BE2C (cell line): ENCODE results near the gene FCAR. TPM values are rescaled to one million over a fixed set of nuclear protein-coding genes. Genes with fewer than 3 reads are reported as not detected.
"Not testable (repeated sequence)": the region's sequence is repeated elsewhere in the genome, so short reads cannot be mapped to it uniquely, and the experiment has no call there.

ENCODE experiments used
- DNase-seq: peaks from one replicate; pipeline ENCODE4 v3.0.0-alpha.2; 2020
- H3K27me3 ChIP-seq: fragments of 250-450 bp; sonication (Bioruptor Pico); 2 replicates; pipeline ENCODE4 v1.5.1; 2020; ENCODE audit warnings: mild to moderate bottlenecking
- H3K36me3 ChIP-seq: fragments of 250-450 bp; sonication (Bioruptor Pico); 2 replicates; pipeline ENCODE4 v1.5.1; 2020; ENCODE audit warnings: mild to moderate bottlenecking
- H3K4me1 ChIP-seq: fragments of 250-450 bp; sonication (Bioruptor Pico); 2 replicates; pipeline ENCODE4 v1.5.1; 2020
- H3K4me3 ChIP-seq: 2 replicates; pipeline ENCODE4 v1.5.1; 2011; ENCODE audit warnings: low read depth, low read length
- H3K9me3 ChIP-seq: fragments of 250-450 bp; sonication (Bioruptor Pico); 2 replicates; pipeline ENCODE4 v1.5.1; 2020
- polyA plus RNA-seq: library from polyadenylated mRNA; unstranded; fragments of >200 nt; gene quantifications from one replicate; pipeline ENCODE4 v1.2.1, GENCODE V29; 2012; ENCODE audit warnings: low read depth, missing spikeins; ENCODE audit not compliant: insufficient read length, insufficient read depth
- TF ChIP-seq, protein P1 (sequence below): IDR thresholded peaks from 2 replicates; pipeline ENCODE4 v1.5.1; 2012; ENCODE audit warnings: mild to moderate bottlenecking, low read depth, low read length

FCAR gene
- not detected for polyA plus RNA-seq

DNA sequence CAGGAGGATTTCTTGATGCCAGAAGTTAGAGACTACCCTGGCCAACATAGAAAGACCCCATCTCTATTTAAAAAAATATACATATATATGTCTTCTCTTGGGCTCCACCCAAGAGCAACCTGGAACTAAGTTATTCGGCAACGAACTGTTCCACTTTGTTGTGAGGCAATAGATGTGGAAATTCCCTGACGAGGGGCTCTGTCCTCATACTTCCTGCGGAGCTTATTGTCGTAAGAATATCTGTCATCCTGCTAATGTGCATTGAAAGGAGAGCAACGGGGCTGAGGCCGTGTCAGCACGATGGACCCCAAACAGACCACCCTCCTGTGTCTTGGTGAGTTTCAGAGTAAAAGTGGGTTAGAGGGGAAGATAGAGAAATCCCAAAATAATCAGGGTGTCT is at the start of gene FCAR:
Gene FCAR (plus strand): TSS at position 246 of the 400 bp plus-strand sequence. CDS start 55 bp downstream, at position 301.
- Histone ChIP-seq H3K36me3 (no peaks in the 10 kb centered on the region), H3K4me3 (no peak within 1 kb of the TSS), H3K9me3 (no peaks in the 10 kb centered on the region), H3K4me1 (no peaks in the 10 kb centered on the region), H3K27me3 (peaks cover 30% of the 10 kb centered on the region)
- TF ChIP-seq, protein P1, sequence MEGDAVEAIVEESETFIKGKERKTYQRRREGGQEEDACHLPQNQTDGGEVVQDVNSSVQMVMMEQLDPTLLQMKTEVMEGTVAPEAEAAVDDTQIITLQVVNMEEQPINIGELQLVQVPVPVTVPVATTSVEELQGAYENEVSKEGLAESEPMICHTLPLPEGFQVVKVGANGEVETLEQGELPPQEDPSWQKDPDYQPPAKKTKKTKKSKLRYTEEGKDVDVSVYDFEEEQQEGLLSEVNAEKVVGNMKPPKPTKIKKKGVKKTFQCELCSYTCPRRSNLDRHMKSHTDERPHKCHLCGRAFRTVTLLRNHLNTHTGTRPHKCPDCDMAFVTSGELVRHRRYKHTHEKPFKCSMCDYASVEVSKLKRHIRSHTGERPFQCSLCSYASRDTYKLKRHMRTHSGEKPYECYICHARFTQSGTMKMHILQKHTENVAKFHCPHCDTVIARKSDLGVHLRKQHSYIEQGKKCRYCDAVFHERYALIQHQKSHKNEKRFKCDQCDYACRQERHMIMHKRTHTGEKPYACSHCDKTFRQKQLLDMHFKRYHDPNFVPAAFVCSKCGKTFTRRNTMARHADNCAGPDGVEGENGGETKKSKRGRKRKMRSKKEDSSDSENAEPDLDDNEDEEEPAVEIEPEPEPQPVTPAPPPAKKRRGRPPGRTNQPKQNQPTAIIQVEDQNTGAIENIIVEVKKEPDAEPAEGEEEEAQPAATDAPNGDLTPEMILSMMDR = no peak
- no peak for DNase-seq

DNA sequence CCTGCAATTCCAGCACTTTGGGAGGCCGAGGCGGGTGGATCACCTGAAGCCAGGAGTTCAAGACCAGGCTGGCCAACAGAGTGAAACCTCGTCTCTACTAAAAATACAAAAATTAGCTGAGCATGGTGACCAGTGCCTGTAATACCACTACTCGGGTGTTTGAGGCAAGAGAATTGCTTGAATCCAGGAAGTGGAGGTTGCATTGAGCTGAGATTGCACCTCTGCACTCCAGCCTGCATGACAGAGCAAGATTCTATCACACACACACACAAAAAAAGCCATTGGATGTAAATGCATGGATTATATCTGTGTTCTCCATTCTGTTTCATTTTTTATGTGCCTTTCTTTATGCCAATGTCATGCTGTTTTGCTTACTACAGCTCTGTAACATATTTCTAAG is 49.6 kb upstream of the FCAR start:
- H3K27me3 ChIP-seq, H3K36me3 ChIP-seq, H3K4me3 ChIP-seq, DNase-seq, H3K4me1 ChIP-seq, H3K9me3 ChIP-seq: not testable (repeated sequence)

DNA sequence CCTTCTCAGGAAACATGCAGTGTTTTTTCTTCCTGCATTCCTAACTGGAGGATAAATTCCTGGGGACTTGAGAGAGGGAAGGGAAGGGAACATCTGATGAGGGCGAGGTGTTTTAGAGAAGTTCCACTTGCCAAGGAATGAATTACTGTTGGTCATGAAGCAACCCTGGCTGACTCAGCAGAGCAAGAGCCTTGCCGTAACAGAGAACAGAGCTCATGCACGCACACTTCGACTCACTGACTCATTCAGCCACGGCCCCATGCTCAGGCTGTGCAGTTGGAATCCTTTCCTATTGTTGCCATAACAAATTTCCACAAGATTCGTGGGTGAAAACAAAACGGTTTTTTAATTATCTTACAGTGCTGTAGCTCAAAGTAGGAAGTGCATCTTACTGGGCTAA is 48.7 kb upstream of the FCAR start:
- not testable (repeated sequence) for H3K4me1 ChIP-seq, H3K9me3 ChIP-seq, H3K4me3 ChIP-seq, H3K36me3 ChIP-seq, H3K27me3 ChIP-seq, DNase-seq

DNA sequence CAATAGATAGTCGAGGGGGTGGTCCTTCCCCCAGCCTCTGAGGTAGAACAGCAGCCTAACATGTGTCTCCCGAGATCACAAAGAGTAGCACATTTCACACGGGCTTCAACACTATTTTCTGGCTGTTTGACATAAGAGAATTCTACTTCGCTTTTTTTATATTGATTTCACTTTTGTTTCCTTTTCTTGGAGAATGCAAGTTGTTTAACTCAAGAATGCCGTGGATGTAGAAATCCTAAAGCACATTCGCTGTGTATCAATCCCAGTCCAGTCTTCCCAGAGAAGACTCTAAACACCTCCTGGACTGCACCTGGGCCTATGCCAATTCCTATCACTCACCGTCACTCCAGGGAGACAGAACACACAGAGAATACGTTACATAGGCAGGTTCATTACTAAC is 46.0 kb upstream of the FCAR start:
- H3K9me3 ChIP-seq, H3K4me3 ChIP-seq, H3K27me3 ChIP-seq: not testable (repeated sequence)

DNA sequence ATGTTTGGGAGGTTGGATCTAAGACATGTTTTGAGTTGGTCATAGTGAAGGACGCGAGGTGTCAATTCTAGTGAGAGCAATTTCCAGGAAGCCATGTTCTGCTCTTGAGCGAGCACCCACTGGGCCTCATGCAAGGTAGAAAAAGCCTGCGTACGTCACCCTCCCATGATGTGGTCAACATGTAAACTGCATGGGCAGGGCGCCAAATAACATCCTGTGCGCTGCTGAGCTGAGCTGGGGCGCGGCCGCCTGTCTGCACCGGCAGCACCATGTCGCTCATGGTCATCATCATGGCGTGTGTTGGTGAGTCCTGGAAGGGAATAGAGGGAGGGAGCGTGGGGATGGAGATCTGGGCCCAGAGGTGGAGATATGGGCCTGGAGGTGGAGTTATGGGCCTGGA is 41.5 kb upstream of the FCAR start, which contains the start of gene KIR2DS4:
Gene KIR2DS4 (plus strand): TSS at position 181 of the 400 bp plus-strand sequence.
- not testable (repeated sequence) for H3K9me3 ChIP-seq, H3K36me3 ChIP-seq, H3K4me1 ChIP-seq, DNase-seq, H3K27me3 ChIP-seq, H3K4me3 ChIP-seq

More for the DNA sequence above, 46.0 kb upstream of the FCAR start:
- H3K36me3 ChIP-seq, DNase-seq, H3K4me1 ChIP-seq: not testable (repeated sequence)

DNA sequence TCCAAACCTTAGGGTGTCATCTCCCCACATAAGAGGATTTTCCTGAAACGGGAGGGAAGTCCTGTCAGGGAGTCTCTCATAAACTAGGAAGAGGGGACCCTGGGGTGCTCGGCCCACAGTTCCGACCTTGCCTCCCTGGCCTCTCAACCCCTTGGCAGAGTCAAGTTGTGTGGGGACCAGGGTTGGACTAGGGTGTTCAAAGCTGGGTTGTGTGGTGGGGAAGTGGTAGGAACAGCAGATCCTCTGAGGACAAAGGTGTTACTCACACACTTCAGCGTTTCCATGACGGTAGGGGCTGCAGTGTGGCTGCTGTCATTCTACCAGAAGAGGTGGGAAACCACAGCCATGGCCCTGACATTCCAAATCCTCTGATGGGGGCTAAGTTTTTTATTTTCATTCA is 38.9 kb upstream of the FCAR start:
- H3K36me3 ChIP-seq, DNase-seq, H3K9me3 ChIP-seq: not testable (repeated sequence)

DNA sequence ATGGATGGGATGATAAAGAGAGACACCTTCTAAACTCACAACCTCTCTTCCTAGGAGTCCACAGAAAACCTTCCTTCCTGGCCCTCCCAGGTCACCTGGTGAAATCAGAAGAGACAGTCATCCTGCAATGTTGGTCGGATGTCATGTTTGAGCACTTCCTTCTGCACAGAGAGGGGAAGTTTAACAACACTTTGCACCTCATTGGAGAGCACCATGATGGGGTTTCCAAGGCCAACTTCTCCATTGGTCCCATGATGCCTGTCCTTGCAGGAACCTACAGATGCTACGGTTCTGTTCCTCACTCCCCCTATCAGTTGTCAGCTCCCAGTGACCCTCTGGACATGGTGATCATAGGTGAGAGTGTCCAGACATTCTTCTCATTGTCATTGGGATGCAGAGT is 36.5 kb upstream of the FCAR start:
- H3K9me3 ChIP-seq, H3K4me3 ChIP-seq, H3K27me3 ChIP-seq, H3K4me1 ChIP-seq, H3K36me3 ChIP-seq, DNase-seq: not testable (repeated sequence)

More for the DNA sequence above, 38.9 kb upstream of the FCAR start:
- H3K4me3 ChIP-seq, H3K4me1 ChIP-seq, H3K27me3 ChIP-seq: not testable (repeated sequence)

DNA sequence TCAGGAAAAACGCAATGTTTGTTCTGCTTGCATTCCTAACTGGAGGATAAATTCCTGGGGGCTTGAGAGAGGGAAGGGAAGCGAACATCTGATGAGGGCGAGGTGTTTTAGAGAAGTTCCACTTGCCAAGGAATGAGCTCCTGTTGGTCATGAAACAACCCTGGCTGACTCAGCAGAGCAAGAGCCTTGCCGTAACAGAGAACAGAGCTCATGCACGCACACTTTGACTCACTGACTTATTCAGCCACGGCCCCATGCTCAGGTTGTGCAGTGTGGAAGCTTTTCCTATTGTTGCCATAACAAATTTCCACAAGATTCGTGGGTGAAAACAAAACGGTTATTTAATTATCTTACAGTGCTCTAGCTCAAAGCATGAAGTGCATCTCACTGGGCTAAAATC is 30.9 kb upstream of the FCAR start:
- not testable (repeated sequence) for H3K36me3 ChIP-seq, DNase-seq, H3K4me3 ChIP-seq, H3K9me3 ChIP-seq, H3K4me1 ChIP-seq, H3K27me3 ChIP-seq

DNA sequence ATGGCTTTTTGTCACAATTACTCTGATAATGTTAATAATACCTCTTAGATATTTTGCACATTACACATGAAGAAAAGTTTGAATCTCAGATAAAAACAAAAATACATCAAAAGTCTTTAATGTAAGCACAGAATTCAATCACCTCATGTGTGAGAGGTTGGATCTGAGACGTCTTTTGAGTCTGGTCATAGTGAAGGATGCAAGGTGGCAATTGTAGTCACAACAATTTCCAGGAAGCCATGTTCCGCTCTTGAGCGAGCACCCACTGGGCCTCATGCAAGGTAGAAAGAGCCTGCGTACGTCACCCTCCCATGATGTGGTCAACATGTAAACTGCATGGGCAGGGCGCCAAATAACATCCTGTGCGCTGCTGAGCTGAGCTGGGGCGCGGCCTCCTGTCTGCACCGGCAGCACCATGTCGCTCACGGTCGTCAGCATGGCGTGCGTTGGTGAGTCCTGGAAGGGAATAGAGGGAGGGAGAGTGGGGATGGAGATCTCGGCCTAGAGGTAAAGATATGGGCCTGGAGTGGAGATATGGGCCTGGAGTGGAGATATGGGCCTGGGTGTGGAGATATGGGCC is 23.9 kb upstream of the FCAR start, which contains the start of gene KIR3DL2:
Gene KIR3DL2 (plus strand): TSS at position 383 of the 580 bp plus-strand sequence. CDS start 33 bp downstream, at position 416.
- H3K27me3 ChIP-seq = not testable (repeated sequence)

DNA sequence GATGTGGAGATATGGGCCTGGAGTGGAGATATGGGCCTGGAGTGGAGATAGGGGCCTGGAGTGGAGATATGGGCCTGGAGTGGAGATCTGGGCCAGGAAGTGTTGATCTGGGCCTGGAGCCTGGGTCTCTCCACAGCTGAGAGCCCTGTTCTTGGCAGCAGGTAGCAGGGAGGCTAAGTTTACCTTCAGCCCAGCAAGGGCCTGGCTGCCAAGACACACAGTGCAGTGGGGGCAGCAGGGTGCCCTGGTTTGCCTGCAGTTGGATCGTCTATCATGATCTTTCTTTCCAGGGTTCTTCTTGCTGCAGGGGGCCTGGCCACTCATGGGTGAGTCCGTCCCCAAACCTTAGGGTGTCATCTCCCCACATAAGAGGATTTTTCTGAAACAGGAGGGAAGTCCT is 23.1 kb upstream of the FCAR start:
- no peak for DNase-seq

More for the DNA sequence above, 23.9 kb upstream of the FCAR start, which contains the start of gene KIR3DL2:
- DNase-seq, H3K4me1 ChIP-seq, H3K9me3 ChIP-seq, H3K4me3 ChIP-seq, H3K36me3 ChIP-seq: not testable (repeated sequence)

More for the DNA sequence above, 23.1 kb upstream of the FCAR start:
- H3K9me3 ChIP-seq = no peaks in the 10 kb centered on the region
- no peaks in the 10 kb centered on the region for H3K36me3 ChIP-seq
- TF ChIP-seq, protein P1 = no peak
- H3K4me1 ChIP-seq = no peaks in the 10 kb centered on the region
- H3K4me3 ChIP-seq = no peak overlapping the region
- no peaks in the 10 kb centered on the region for H3K27me3 ChIP-seq
